HCT116 (cell line): Measurements from ENCODE around the gene ART3. TPM values are rescaled to one million over a fixed set of nuclear protein-coding genes. Genes with fewer than 3 reads are reported as not detected.

ENCODE experiments used
- ATAC-seq: fragments of 200-7000 bp; cut with Tn5 transposase; 2 replicates; pipeline ENCODE4 v1.9.1; 2020; ENCODE audit warnings: mild to moderate bottlenecking, moderate library complexity
- BruUV-seq: library from RNA; stranded (reverse); fragments of 400-500 nt; replicated peaks from 2 replicates; lab custom pipeline; 2021; lab: Mats Ljungman, UMichigan
- CTCF ChIA-PET: fragments of 300-600 bp; sonication (Branson Sonifier 250); formaldehyde crosslinking; loops from one replicate; lab custom pipeline; 2021; ENCODE audit warnings: antibody characterized with exemption; lab: Charles Lee
- POLR2A ChIA-PET: fragments of 300-600, 350-600 bp; sonication (Branson Sonifier 250); formaldehyde crosslinking; loops from one replicate; lab custom pipeline; 2021; ENCODE audit warnings: antibody characterized with exemption; lab: Charles Lee
- RAD21 ChIA-PET, 2 experiments: fragments of 300-600 bp; sonication (Branson Sonifier 250); formaldehyde crosslinking; loops; one replicate each; lab custom pipeline; 2023; ENCODE audit warnings: low total read pairs in 2 of 2; ENCODE audit not compliant: uncharacterized antibody in 2 of 2, unreplicated experiment in 2 of 2, low non-redundant PET in 1 of 2; lab: Charles Lee
- DNase-seq: peaks from one replicate; pipeline ENCODE4 v3.0.0-alpha.2; 2010; ENCODE audit warnings: low read depth, low spot score
- H2AFZ ChIP-seq: fragments of 200-600 bp; shearing (Covaris generic), sonication (generic); 2 replicates; pipeline ENCODE4 v1.6.1; 2017; ENCODE audit warnings: low read depth, mixed run types, mixed read lengths, antibody characterized with exemption, low read length; ENCODE audit not compliant: poor library complexity, severe bottlenecking
- H3K27ac ChIP-seq: 2 replicates; pipeline ENCODE4 v1.5.1; 2012; ENCODE audit warnings: low read depth, low read length
- H3K27me3 ChIP-seq: fragments of 200-600 bp; sonication (generic); 2 replicates; pipeline ENCODE4 v1.6.1; 2016; ENCODE audit warnings: mixed run types, low read length, mixed read lengths; ENCODE audit not compliant: insufficient read depth
- H3K36me3 ChIP-seq, 2 experiments: fragments of 200-500 bp in 1 of 2; fragments of 200-600 bp in 1 of 2; sonication (Bioruptor generic) in 1 of 2; sonication (generic) in 1 of 2; 2 replicates each; pipeline versions ENCODE4 v1.5.1 to v1.6.1; 2014 to 2016; ENCODE audit warnings: low read length in 2 of 2, inconsistent platforms in 1 of 2, mixed read lengths in 1 of 2, mixed run types in 1 of 2; ENCODE audit not compliant: insufficient read depth in 2 of 2, control insufficient read depth in 1 of 2
- H3K4me1 ChIP-seq, 2 experiments: fragments of 200-600 bp in 1 of 2; sonication (generic) in 1 of 2; 2 replicates each; pipeline versions ENCODE4 v1.5.1 to v1.6.1; 2012 to 2017; ENCODE audit warnings: low read length in 2 of 2, inconsistent platforms in 1 of 2, mild to moderate bottlenecking in 1 of 2, mixed read lengths in 1 of 2, mixed run types in 1 of 2, moderate library complexity in 1 of 2; ENCODE audit not compliant: insufficient read depth in 2 of 2, control insufficient read depth in 1 of 2
- H3K4me2 ChIP-seq: fragments of 200-600 bp; sonication (generic); 2 replicates; pipeline ENCODE4 v1.6.1; 2017; ENCODE audit warnings: mixed run types, low read length, mixed read lengths
- H3K4me3 ChIP-seq, 2 experiments: fragments of 200-600 bp in 1 of 2; sonication (generic) in 1 of 2; replicated peaks in 1 of 2; 2 replicates each; pipeline ENCODE4 v1.5.1; 2011 to 2016; ENCODE audit warnings: low read length in 2 of 2, control low read depth in 1 of 2, low read depth in 1 of 2, mild to moderate bottlenecking in 1 of 2, mixed read lengths in 1 of 2, mixed run types in 1 of 2
- H3K79me2 ChIP-seq: fragments of 200-600 bp; sonication (generic); 2 replicates; pipeline ENCODE4 v1.6.1; 2017; ENCODE audit warnings: mild to moderate bottlenecking, mixed run types, low read length, moderate library complexity, mixed read lengths; ENCODE audit not compliant: insufficient read depth
- H3K9ac ChIP-seq: fragments of 200-600 bp; sonication (generic); 2 replicates; pipeline ENCODE4 v1.6.1; 2016; ENCODE audit warnings: low read length, mixed read lengths
- H3K9me2 ChIP-seq: fragments of 200-600 bp; sonication (generic), shearing (Covaris generic); 2 replicates; pipeline ENCODE4 v1.6.1; 2017; ENCODE audit warnings: mixed run types, mild to moderate bottlenecking, moderate library complexity; ENCODE audit not compliant: insufficient read depth
- H3K9me3 ChIP-seq, 2 experiments: fragments of 200-500 bp in 1 of 2; fragments of 200-600 bp in 1 of 2; sonication (Bioruptor generic) in 1 of 2; sonication (generic) in 1 of 2; 2 replicates each; pipeline ENCODE4 v1.6.1; 2014 to 2017; ENCODE audit warnings: low read length in 2 of 2, mixed read lengths in 2 of 2, inconsistent platforms in 1 of 2, low read depth in 1 of 2, mild to moderate bottlenecking in 1 of 2, mixed run types in 1 of 2, moderate library complexity in 1 of 2; ENCODE audit not compliant: control insufficient read depth in 1 of 2, insufficient read depth in 1 of 2
- H4K20me1 ChIP-seq: fragments of 200-600 bp; sonication (generic), shearing (Covaris generic); 2 replicates; pipeline ENCODE4 v1.6.1; 2017; ENCODE audit warnings: mixed run types, mild to moderate bottlenecking, moderate library complexity; ENCODE audit not compliant: insufficient read depth
- ATF3 ChIP-seq: IDR thresholded peaks from 2 replicates; pipeline ENCODE4 v1.6.1; 2012
- CBX3 ChIP-seq: IDR thresholded peaks from 2 replicates; pipeline ENCODE4 v1.6.1; 2012; ENCODE audit warnings: low read depth
- CEBPB ChIP-seq: IDR thresholded peaks from 2 replicates; pipeline ENCODE4 v1.6.1; 2012; ENCODE audit warnings: low read depth
- EGR1 ChIP-seq: IDR thresholded peaks from 2 replicates; pipeline ENCODE4 v1.6.1; 2012; ENCODE audit warnings: low read depth
- EZH2 ChIP-seq: fragments of 200-600 bp; sonication (generic); IDR thresholded peaks from 2 replicates; pipeline ENCODE4 v1.6.1; 2017; ENCODE audit warnings: antibody characterized with exemption, mixed run types
- EZH2phosphoT487 ChIP-seq: fragments of 200-600 bp; IDR thresholded peaks from 2 replicates; pipeline ENCODE4 v1.6.1; 2018; ENCODE audit warnings: antibody characterized with exemption, borderline replicate concordance
- FOSL1 ChIP-seq: IDR thresholded peaks from 2 replicates; pipeline ENCODE4 v1.6.1; 2012; ENCODE audit warnings: low read depth
- JUND ChIP-seq: IDR thresholded peaks from 2 replicates; pipeline ENCODE4 v1.6.1; 2012
- POLR2A ChIP-seq: IDR thresholded peaks from 2 replicates; pipeline ENCODE4 v1.7.0; 2011; ENCODE audit warnings: borderline replicate concordance; ENCODE audit not compliant: insufficient read depth, insufficient read length; ENCODE audit errors: extremely low read depth
- POLR2AphosphoS5 ChIP-seq: IDR thresholded peaks from 2 replicates; pipeline ENCODE4 v1.6.1; 2011; ENCODE audit warnings: mild to moderate bottlenecking, low read depth, low read length, moderate library complexity
- RAD21 ChIP-seq: IDR thresholded peaks from 2 replicates; pipeline ENCODE4 v1.6.1; 2012; ENCODE audit warnings: low read depth, mild to moderate bottlenecking
- REST ChIP-seq: IDR thresholded peaks from 2 replicates; pipeline ENCODE4 v1.6.1; 2012; ENCODE audit warnings: low read depth
- SP1 ChIP-seq: IDR thresholded peaks from 2 replicates; pipeline ENCODE4 v1.6.1; 2012; ENCODE audit warnings: low read depth
- SRF ChIP-seq: IDR thresholded peaks from 2 replicates; pipeline ENCODE4 v1.6.1; 2012; ENCODE audit warnings: low read depth
- TCF7L2 ChIP-seq: IDR thresholded peaks from 2 replicates; pipeline ENCODE4 v1.7.0; 2011; ENCODE audit warnings: borderline replicate concordance, inconsistent platforms; ENCODE audit not compliant: insufficient read depth, insufficient read length; ENCODE audit errors: extremely low read depth
- YY1 ChIP-seq: IDR thresholded peaks from 2 replicates; pipeline ENCODE4 v1.6.1; 2011; ENCODE audit warnings: low read length, low read depth, moderate library complexity, mild to moderate bottlenecking; ENCODE audit not compliant: insufficient replicate concordance; ENCODE audit errors: extremely low read depth
- ZBTB33 ChIP-seq: IDR thresholded peaks from 2 replicates; pipeline ENCODE4 v1.6.1; 2011; ENCODE audit warnings: mild to moderate bottlenecking, low read length, moderate library complexity; ENCODE audit not compliant: insufficient replicate concordance; ENCODE audit errors: extremely low read depth
- ZNF274 ChIP-seq: fragments of 200-500 bp; sonication (Bioruptor generic); IDR thresholded peaks from 2 replicates; pipeline ENCODE4 v1.6.1; 2014; ENCODE audit warnings: mild to moderate bottlenecking, low read depth, low read length, inconsistent platforms
- intact Hi-C: fragments of 100-400 bp; cut with micrococcal nuclease; formaldehyde crosslinking; loops from 2 replicates; pipeline ENCODE4 v1.10.0; 2022
- total RNA-seq: library from RNA; stranded (reverse); gene quantifications from one replicate; pipeline ENCODE4 v1.2.1, GENCODE V29; 2021; ENCODE audit not compliant: unreplicated experiment
- TF ChIP-seq, protein P1 (sequence below), 3 experiments: fragments of 200-600 bp in 1 of 3; sonication (generic) in 1 of 3; IDR thresholded peaks in 2 of 3; conservative IDR thresholded peaks in 1 of 3; 2 replicates each; pipeline ENCODE4 v1.5.1; 2012 to 2017; ENCODE audit warnings: low read depth in 2 of 3, low read length in 2 of 3, antibody characterized with exemption in 1 of 3, borderline replicate concordance in 1 of 3, control low read depth in 1 of 3, mild to moderate bottlenecking in 1 of 3, mixed read lengths in 1 of 3, mixed run types in 1 of 3, moderate library complexity in 1 of 3; ENCODE audit not compliant: insufficient read depth in 1 of 3
- TF ChIP-seq, protein P2 (sequence below): IDR thresholded peaks from 2 replicates; pipeline ENCODE4 v1.6.1; 2012

The ART3 gene
- total RNA-seq, 1 experiment from 2014 or later, result not detected

- POLR2A ChIA-PET, result no interaction called here
- H3K9me3 ChIP-seq, result no peaks in the 10 kb centered on the region
- CTCF ChIA-PET, result no interaction called here
Measured at GRCh38 chr4:76144546-76144945, 70.0 kb downstream of the ART3 start.

More at GRCh38 chr4:76144546-76144945, 70.0 kb downstream of the ART3 start:
- H3K27me3 ChIP-seq, result no peaks in the 10 kb centered on the region
- intact Hi-C loops, result no loop called here
- TF ChIP-seq, protein P1, sequence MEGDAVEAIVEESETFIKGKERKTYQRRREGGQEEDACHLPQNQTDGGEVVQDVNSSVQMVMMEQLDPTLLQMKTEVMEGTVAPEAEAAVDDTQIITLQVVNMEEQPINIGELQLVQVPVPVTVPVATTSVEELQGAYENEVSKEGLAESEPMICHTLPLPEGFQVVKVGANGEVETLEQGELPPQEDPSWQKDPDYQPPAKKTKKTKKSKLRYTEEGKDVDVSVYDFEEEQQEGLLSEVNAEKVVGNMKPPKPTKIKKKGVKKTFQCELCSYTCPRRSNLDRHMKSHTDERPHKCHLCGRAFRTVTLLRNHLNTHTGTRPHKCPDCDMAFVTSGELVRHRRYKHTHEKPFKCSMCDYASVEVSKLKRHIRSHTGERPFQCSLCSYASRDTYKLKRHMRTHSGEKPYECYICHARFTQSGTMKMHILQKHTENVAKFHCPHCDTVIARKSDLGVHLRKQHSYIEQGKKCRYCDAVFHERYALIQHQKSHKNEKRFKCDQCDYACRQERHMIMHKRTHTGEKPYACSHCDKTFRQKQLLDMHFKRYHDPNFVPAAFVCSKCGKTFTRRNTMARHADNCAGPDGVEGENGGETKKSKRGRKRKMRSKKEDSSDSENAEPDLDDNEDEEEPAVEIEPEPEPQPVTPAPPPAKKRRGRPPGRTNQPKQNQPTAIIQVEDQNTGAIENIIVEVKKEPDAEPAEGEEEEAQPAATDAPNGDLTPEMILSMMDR (IDR thresholded peaks at IDR 0.05 in 2 of 3, conservative IDR thresholded peaks at IDR 0.05 in 1 of 3; ENCODE audit: borderline replicate concordance in 1 of 3, insufficient read depth in 1 of 3, low read depth in 2 of 3, low read length in 2 of 3), result no peak
- TF ChIP-seq EZH2phosphoT487 (no peak), JUND (no peak), SRF (no peak), ATF3 (no peak), POLR2A (no peak), FOSL1 (no peak), ZNF274 (no peak), YY1 (no peak), SP1 (no peak), EZH2 (no peak), POLR2AphosphoS5 (no peak), REST (no peak), TCF7L2 (no peak), ZBTB33 (no peak), RAD21 (no peak), EGR1 (no peak), CEBPB (no peak), CBX3 (no peak)
- TF ChIP-seq, protein P2, sequence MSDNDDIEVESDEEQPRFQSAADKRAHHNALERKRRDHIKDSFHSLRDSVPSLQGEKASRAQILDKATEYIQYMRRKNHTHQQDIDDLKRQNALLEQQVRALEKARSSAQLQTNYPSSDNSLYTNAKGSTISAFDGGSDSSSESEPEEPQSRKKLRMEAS, result no peak
- H3K79me2 ChIP-seq, result peaks cover 95% of the 10 kb centered on the region
- no peak overlapping the region for H3K4me3 ChIP-seq
- no peak overlapping the region for H2AFZ ChIP-seq
- ATAC-seq, result no peak
- BruUV-seq, result no TSS peak
- peaks cover 16% of the 10 kb centered on the region for H4K20me1 ChIP-seq
- peaks cover 11 to 19% of the 10 kb centered on the region in 2 experiments; a peak in 3 of 4 replicates for H3K36me3 ChIP-seq
- H3K9me2 ChIP-seq, result no peaks in the 10 kb centered on the region
- H3K27ac ChIP-seq, result no peak overlapping the region
- no peak overlapping the region for H3K4me2 ChIP-seq
- RAD21 ChIA-PET, result no interaction called here
- peaks cover 8 to 19% of the 10 kb centered on the region in 2 experiments; a peak in 3 of 4 replicates for H3K4me1 ChIP-seq
- H3K9ac ChIP-seq, result no peak overlapping the region
- no peak for DNase-seq
